ENCODE results near the gene GLRX5.
"Not testable (repeated sequence)": the region's sequence is repeated elsewhere in the genome, so short reads cannot be mapped to it uniquely, and the experiment has no call there.

The GLRX5 gene

DNA sequence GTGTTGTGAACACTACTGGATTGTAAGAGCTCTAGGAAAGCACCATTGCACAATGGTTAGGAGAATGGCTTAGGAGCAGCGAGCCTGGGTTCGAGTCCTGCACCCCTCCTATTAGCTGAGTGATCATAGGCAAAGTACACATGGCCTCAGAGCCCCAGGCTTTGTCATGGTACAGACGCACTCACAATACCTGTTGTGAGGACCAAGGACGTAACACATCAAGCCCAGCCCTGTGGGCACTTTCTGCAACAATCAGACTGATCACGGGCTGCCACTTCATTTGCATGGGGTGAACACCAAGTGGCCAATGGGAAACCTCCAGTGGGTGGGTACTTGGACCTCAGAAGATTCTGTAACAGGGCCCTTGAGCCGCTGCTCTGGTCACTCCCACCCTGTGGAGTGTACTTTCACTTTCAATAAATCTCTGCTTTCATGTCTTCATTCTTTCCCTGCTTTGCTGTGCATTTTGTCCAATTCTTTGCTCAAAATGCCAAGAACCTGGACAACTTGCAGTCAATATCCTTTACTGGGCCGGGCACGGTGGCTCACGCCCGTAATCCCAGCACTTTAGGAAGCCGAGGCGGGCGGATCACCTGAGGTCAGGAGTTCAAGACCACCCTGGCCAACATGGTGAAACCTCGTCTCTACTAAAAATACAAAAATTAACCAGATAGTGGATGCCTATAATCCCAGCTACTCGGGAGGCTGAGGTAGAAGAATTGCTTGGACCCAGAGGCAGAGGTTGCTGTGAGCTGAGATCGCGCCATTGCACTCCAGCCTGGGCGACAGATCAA is 28.2 kb downstream of the GLRX5 start:
- peak; percentile 45 for DNase-seq

DNA sequence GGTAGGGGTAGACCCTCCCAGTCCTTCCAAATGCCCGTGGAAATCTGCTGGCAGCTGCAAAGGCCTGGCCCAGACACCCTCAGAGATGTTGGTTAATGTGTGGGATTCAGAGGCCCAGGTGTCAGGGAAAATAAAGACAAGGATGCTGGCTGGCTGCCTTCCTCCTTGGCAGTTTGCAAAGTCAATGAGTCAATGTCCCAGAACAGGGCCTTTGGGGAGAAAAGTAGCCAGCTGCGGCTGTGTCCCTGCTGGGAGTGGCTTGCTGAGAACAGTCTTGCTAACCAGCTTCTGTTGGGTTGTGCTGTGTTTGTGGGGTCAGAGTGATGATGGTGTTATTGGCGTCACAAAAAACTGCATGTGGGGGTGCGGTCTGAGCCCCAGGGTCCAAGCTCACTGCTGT is 29.2 kb downstream of the GLRX5 start:
- no peak for DNase-seq

DNA sequence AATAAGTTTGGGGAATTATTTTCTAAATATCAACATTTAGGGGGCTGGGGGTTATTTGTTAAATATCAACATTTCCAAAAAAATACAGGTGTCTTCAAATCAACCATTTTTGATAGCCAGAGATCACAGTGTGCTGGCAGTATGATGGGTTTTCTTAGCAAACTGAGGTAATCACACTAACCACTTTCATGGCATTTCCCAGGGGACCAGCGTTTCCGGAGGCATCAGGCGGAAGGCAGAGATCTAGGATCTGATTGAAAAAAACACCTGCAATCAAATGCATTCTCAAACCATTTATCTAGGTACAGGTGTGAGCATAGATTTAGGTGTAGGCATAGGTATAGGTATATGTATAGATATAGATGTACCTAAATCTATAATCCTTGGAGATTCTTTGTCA is 34.6 kb downstream of the GLRX5 start:
- no peak for DNase-seq

- no peak for DNase-seq
These were observed 38.5 kb downstream of the GLRX5 start for GRCh38 chr14:95573313-95573712.

DNA sequence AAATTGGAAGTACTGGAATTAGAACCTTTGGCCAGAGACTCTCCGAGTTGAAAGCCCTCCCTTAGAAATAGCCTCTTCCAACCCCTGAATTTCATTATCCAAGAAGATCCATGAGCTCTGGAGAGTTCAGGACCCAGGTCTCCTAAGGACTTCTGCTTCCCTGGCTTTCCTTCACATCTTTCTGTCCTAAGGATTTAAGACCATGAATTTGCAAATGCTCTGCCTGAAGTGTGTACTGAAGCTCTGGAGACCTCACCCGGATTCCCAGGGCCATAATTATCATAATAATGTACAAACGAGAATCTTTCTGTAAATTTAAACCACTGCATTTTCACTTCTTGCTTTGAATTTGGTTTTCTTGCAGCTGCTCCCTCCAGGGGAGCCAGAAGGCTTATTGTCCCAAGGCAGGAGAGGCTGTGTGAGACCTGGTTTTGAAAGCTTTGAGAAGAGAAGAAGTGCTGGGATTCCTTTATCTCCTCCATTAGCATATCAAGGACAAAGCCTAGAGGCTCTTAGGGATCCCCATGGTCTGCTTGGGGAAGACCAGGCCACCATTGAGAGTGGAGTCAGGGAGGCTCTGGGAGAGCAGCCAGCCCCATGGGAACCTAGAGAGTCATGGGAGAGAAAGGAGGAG is 41.1 kb downstream of the GLRX5 start:
- DNase-seq: no peak

GRCh38 chr14:95577067-95577800 is 42.4 kb downstream of the GLRX5 start:
- no peak for DNase-seq

- DNase-seq: no peak
These were observed 43.0 kb downstream of the GLRX5 start for GRCh38 chr14:95577870-95578269.

GRCh38 chr14:95583836-95584617 is 49.2 kb downstream of the GLRX5 start:
- DNase-seq: not testable (repeated sequence)

DNA sequence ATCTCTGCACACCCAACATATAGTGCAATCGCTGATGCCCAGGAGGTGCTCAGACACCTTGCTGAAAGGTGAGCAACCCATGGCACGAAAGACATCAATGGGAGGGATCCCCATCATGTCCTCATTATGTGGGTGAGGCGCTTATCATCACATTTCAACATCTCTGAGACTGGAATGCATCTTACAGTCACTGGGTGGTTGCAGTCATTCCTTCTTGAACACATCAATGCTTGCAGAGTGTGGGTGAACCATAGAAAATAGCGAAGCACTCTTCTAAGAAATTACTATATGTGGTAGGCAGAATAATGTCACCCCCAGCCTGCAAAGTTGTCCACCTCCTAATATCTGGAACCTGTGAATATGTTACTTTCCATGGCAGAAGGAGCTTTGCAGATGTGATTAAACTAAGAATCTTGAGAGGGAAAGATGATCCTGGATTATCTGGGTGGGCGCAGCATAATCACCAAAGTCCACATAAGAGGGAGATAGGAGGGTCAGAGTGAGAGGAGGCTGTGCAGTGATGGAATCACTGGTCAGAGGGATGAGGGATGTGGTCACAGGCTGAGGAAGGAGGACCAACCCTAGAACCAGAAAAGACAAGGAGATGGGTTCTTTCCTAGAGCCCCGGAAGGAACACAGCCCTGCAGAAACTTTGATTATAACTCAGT is 51.2 kb downstream of the GLRX5 start:
- DNase-seq: no peak

DNA sequence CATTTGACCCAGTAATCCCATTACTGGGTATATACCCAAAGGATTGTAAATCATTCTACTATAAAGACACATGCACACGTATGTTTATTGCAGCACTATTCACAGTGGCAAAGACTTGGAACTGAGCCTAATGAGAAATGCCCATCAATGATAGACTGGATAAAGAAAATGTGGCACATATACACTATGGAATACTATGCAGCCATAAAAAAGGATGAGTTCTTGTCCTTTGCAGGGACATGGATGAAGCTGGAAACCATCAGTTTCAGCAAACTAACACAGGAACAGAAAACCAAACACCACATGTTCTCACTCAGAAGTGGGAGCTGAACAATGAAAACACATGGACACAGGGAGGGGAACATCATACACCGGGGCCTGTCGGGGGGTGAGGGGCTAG is 56.3 kb downstream of the GLRX5 start:
- not testable (repeated sequence) for DNase-seq

All from OCI-M1 (cell line).